Measurements from ENCODE around the gene MAMSTR.

Gene MAMSTR

GRCh38 chr19:48756686-48757085 lies 37.2 kb upstream of the MAMSTR start:
- no peak for TF ChIP-seq CTCF (IDR thresholded peaks at IDR 0.05; ENCODE audit: low read length, missing control alignments)
- DNase-seq (ENCODE audit: low read depth): no peak
- no peak overlapping the region for H3K4me3 ChIP-seq (replicated peaks; ENCODE audit: low read depth, low read length)

- no peak overlapping the region for H3K4me3 ChIP-seq (replicated peaks; ENCODE audit: low read depth, low read length)
- no peak for TF ChIP-seq CTCF (IDR thresholded peaks at IDR 0.05; ENCODE audit: low read length, missing control alignments)
- no peak for DNase-seq (ENCODE audit: low read depth)
These were observed 36.7 kb upstream of the MAMSTR start for GRCh38 chr19:48756212-48756611.

GRCh38 chr19:48755787-48756186 lies 36.3 kb upstream of the MAMSTR start:
- no peak for TF ChIP-seq CTCF (IDR thresholded peaks at IDR 0.05; ENCODE audit: low read length, missing control alignments)
- DNase-seq (ENCODE audit: low read depth): no peak
- no peak overlapping the region for H3K4me3 ChIP-seq (replicated peaks; ENCODE audit: low read depth, low read length)

GRCh38 chr19:48755084-48755641 lies 35.6 kb upstream of the MAMSTR start, which contains the start of gene FGF21:
TSS of gene FGF21 (plus strand) at chr19:48755524. CDS start at chr19:48756237, 713 bp downstream.
- no peak for TF ChIP-seq CTCF (IDR thresholded peaks at IDR 0.05; ENCODE audit: low read length, missing control alignments)
- DNase-seq (ENCODE audit: low read depth): no peak

GRCh38 chr19:48752496-48753365 lies 33.2 kb upstream of the MAMSTR start, which contains the start of gene FUT1:
TSS of gene FUT1 (minus strand) at chr19:48752641. CDS start at chr19:48751281, 1,360 bp downstream.
- DNase-seq (ENCODE audit: low read depth): no peak
- peak within 1 kb of the TSS; percentile 43 for H3K4me3 ChIP-seq (replicated peaks; ENCODE audit: low read depth, low read length)
- TF ChIP-seq CTCF (IDR thresholded peaks at IDR 0.05; ENCODE audit: low read length, missing control alignments): no peak

More at GRCh38 chr19:48755084-48755641, 35.6 kb upstream of the MAMSTR start, which contains the start of gene FGF21:
- no peak within 1 kb of the TSS for H3K4me3 ChIP-seq (replicated peaks; ENCODE audit: low read depth, low read length)

- no peak for TF ChIP-seq CTCF (IDR thresholded peaks at IDR 0.05; ENCODE audit: low read length, missing control alignments)
- DNase-seq (ENCODE audit: low read depth): no peak
- H3K4me3 ChIP-seq (replicated peaks; ENCODE audit: low read depth, low read length): peak overlapping the region; percentile 43
These were observed 32.4 kb upstream of the MAMSTR start for GRCh38 chr19:48751845-48752495.

Measured in fibroblast of pulmonary artery (primary cell).